ENCODE results near the gene UGT1A6. TPM values are rescaled to one million over a fixed set of nuclear protein-coding genes. Genes with fewer than 3 reads are reported as not detected.

The UGT1A6 gene
- total and polyA plus RNA-seq, 2 of the 13 experiments (the other 11 are each of a cell fraction or from before 2014, with no cell fraction given) = 0.25 TPM; not detected in 1

DNA sequence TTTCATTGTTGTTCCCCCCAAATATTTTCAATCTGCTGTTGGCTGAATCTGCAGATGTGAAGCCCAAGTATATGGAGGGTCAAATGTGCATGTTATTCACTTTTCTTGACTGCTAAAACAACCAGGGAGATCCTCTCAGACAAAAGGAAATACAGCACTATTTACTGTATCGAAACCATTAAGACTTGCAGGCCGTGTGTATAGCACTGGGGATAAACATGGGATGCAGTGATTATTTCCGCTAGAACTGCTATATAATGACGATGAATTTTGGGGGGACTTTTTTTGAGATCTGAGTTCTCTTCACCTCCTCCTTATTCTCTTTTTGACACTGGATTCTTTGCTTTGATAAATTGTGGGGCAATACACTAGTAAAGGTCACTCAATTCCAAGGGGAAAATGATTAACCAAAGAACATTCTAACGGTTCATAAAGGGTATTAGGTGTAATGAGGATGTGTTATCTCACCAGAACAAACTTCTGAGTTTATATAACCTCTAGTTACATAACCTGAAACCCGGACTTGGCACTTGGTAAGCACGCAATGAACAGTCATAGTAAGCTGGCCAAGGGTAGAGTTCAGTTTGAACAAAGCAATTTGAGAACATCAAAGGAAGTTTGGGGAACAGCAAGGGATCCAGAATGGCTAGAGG lies 63.9 kb downstream of the UGT1A6 start (continued):
- TF ChIP-seq DMTF1 (CRISPR knock-in tag; IDR thresholded peaks at IDR 0.05) = no peak
- no peak for TF ChIP-seq POLR2AphosphoS5 (IDR thresholded peaks at IDR 0.05; ENCODE audit: low read depth, low read length)
- peak; percentile 33; the same call in 1 of the 2 replicates for TF ChIP-seq NFE2L2 (IDR thresholded peaks at IDR 0.05; ENCODE audit: low read length)
- TF ChIP-seq TEF (CRISPR knock-in tag; IDR thresholded peaks at IDR 0.05) = peak; percentile 99
- TF ChIP-seq GPBP1L1 (CRISPR knock-in tag; IDR thresholded peaks at IDR 0.05) = no peak
- TF ChIP-seq ZNF253 (CRISPR knock-in tag; IDR thresholded peaks at IDR 0.05; ENCODE audit: borderline replicate concordance) = no peak
- TF ChIP-seq ZZZ3 (CRISPR knock-in tag; IDR thresholded peaks at IDR 0.05; ENCODE audit: borderline replicate concordance) = no peak
- TF ChIP-seq ZNF276 (CRISPR knock-in tag; IDR thresholded peaks at IDR 0.05; ENCODE audit: low read depth) = no peak
- no peak for TF ChIP-seq ZC3H13 (CRISPR knock-in tag; IDR thresholded peaks at IDR 0.05)
- TF ChIP-seq ZNF484 (CRISPR knock-in tag; IDR thresholded peaks at IDR 0.05; ENCODE audit: borderline replicate concordance, low read depth) = no peak
- peak; percentile 52; the same call in 1 of the 2 replicates for TF ChIP-seq SP4 (CRISPR knock-in tag; IDR thresholded peaks at IDR 0.05)
- no peak for TF ChIP-seq SETDB1 (CRISPR knock-in tag; IDR thresholded peaks at IDR 0.05; ENCODE audit: borderline replicate concordance)
- peak; percentile 91; the same call in 1 of the 2 replicates for TF ChIP-seq ZNF816 (CRISPR knock-in tag; IDR thresholded peaks at IDR 0.05; ENCODE audit: borderline replicate concordance)
- no peak for TF ChIP-seq TP53 (CRISPR knock-in tag; conservative IDR thresholded peaks at IDR 0.05)
- TF ChIP-seq BRD4 (CRISPR knock-in tag; IDR thresholded peaks at IDR 0.05) = no peak
- TF ChIP-seq, protein P1, sequence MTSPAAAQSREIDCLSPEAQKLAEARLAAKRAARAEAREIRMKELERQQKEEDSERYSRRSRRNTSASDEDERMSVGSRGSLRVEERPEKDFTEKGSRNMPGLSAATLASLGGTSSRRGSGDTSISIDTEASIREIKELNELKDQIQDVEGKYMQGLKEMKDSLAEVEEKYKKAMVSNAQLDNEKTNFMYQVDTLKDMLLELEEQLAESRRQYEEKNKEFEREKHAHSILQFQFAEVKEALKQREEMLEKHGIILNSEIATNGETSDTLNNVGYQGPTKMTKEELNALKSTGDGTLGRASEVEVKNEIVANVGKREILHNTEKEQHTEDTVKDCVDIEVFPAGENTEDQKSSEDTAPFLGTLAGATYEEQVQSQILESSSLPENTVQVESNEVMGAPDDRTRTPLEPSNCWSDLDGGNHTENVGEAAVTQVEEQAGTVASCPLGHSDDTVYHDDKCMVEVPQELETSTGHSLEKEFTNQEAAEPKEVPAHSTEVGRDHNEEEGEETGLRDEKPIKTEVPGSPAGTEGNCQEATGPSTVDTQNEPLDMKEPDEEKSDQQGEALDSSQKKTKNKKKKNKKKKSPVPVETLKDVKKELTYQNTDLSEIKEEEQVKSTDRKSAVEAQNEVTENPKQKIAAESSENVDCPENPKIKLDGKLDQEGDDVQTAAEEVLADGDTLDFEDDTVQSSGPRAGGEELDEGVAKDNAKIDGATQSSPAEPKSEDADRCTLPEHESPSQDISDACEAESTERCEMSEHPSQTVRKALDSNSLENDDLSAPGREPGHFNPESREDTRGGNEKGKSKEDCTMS (CRISPR knock-in tag; conservative IDR thresholded peaks at IDR 0.05) = no peak
- TF ChIP-seq, protein P2, sequence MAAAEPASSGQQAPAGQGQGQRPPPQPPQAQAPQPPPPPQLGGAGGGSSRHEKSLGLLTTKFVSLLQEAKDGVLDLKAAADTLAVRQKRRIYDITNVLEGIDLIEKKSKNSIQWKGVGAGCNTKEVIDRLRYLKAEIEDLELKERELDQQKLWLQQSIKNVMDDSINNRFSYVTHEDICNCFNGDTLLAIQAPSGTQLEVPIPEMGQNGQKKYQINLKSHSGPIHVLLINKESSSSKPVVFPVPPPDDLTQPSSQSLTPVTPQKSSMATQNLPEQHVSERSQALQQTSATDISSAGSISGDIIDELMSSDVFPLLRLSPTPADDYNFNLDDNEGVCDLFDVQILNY (CRISPR knock-in tag; conservative IDR thresholded peaks at IDR 0.05) = no peak

Data from HepG2 (cell line).